GM12875 (cell line): Measurements from ENCODE around the gene BICDL2.
"Not testable (repeated sequence)": the region's sequence is repeated elsewhere in the genome, so short reads cannot be mapped to it uniquely, and the experiment has no call there.

ENCODE experiments used
- H3K4me3 ChIP-seq: one replicate; pipeline ENCODE4 v1.5.1; 2011; ENCODE audit warnings: low read depth, low read length, control low read depth
- TF ChIP-seq, protein P1 (sequence below): IDR thresholded peaks from 2 replicates; pipeline ENCODE4 v1.5.1; 2011; ENCODE audit warnings: low read depth, mild to moderate bottlenecking, control low read depth, inconsistent platforms, low read length, moderate library complexity, borderline replicate concordance; ENCODE audit not compliant: insufficient read depth

Gene BICDL2

DNA sequence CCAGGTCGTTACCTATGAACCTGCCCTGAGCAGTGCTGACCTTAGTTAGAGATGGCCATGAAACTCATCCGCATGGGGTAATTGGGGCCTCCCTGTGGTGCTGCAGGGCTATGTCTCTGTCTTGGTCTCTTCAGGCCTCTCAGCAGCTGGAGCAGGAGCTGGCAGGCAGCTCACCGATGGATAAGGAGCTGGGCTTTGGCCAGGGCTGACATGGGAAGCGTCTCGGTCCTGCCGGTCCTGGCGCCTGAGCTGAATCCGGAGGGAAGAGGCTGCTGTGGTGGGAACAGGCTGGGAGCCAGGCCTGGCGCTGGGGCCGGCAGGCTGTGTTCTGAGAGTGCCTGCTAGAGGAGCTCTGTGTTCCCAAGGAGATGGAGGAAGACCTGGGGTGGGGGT, 38.8 kb upstream of the BICDL2 start:
- TF ChIP-seq, protein P1, sequence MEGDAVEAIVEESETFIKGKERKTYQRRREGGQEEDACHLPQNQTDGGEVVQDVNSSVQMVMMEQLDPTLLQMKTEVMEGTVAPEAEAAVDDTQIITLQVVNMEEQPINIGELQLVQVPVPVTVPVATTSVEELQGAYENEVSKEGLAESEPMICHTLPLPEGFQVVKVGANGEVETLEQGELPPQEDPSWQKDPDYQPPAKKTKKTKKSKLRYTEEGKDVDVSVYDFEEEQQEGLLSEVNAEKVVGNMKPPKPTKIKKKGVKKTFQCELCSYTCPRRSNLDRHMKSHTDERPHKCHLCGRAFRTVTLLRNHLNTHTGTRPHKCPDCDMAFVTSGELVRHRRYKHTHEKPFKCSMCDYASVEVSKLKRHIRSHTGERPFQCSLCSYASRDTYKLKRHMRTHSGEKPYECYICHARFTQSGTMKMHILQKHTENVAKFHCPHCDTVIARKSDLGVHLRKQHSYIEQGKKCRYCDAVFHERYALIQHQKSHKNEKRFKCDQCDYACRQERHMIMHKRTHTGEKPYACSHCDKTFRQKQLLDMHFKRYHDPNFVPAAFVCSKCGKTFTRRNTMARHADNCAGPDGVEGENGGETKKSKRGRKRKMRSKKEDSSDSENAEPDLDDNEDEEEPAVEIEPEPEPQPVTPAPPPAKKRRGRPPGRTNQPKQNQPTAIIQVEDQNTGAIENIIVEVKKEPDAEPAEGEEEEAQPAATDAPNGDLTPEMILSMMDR: no peak
- peak overlapping the region; percentile 26 for H3K4me3 ChIP-seq

DNA sequence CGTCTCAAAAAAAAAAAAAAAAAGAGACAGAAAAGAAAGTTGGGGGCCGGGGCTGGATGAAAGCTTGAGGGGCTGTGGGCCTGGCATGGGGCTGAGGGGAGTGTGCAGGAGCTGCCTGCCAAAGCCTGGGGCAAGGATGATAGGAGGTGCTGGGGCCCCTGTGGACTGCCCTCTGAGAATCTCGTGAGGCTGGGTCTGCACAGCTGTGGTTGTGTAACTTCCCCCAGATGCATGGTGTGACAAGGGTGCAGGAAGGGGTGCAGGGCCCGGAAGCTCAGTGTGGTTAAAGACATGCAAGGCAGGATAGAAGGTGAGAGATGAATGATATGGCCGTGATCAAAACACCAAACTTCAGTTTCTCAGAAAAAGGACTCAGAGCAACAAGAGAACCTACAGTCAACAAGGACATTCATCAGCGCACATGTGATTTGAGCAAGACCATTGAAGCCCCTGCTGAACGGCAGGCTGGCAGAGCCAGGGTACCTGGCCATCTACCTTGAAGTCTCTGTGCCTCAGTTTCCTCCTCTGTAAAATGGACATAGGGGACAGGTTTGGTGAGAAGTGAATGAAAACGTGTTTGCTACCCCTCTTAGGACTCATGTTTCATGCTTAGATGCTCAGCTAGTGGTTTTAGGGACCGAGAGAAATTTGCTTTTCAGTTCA, 38.2 kb upstream of the BICDL2 start:
- TF ChIP-seq, protein P1: no peak
- H3K4me3 ChIP-seq: peak overlapping the region; percentile 26

DNA sequence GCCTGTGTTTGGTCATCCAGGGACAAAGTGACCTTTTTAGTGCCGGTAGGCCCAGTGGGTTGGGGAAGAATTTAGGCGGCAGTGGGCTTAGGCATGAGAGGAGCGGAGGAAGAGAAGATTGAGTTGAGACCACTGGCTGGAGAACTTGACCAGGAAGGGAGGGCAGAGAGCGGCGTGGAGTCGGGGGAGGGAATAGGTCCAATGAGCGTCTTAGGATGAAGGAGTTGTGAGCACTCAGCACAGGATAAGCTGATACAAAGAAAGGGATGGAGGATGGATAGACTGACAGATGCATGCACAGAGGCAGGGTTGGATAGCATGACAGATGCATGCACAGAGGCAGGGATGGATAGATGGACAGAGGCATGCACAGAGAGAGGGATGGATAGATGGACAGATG, 36.7 kb upstream of the BICDL2 start:
- no peak overlapping the region for H3K4me3 ChIP-seq
- TF ChIP-seq, protein P1: no peak

DNA sequence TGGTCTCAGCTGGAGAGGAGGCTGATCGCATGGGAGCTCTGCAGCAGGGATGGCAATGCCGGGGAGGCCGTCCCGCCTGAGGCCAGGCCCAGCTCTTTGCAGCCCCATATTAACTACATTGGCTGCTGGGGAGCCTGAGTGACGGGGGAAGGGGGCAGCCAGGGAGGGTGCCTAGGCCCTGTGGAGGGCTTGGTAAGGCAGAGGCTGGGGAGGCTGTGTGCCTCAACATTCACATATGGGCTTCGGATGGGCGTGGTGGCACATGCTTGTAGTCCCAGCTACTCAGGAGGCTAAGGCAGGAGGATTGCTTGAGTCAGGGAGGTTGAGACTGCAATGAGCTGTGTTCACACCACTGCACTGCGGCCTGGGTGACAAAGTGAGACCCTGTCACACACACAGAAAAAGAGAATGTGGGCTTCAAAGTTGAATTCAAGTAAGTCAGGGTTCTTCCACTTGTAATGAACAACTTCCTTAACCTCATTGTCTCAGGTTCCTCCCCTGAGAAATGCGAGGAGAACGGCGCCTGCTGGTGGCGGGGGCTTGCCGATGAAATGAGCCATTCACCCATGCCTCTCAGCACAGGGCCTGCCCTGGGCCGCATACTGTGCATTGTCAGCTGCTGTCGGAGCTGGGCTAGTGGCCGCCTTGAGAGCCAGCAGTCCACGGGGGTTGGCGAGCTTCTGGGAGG, 36.0 kb upstream of the BICDL2 start:
- TF ChIP-seq, protein P1: peak; percentile 28; the same call in 1 of the 2 replicates
- not testable (repeated sequence) for H3K4me3 ChIP-seq

DNA sequence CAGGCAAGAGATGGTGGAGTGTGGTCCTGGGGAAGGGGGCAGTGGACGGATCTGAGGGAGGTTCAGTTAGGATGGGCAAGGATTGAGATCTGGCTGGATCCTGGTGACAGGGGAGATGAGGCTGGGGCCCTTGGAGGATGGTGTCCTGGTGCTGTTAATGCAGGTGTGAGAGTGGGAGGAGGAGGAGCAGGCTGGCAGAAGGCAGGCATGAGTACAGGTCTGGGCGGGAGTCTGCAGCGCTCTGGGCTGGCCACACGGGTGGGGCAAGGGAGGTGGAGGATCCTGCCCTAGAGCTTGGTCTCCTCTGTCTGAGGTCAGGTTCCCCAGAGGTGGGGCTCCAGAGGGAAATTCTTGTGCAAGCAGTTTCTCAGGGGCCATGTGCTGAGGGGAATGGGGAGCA, 35.4 kb upstream of the BICDL2 start:
- H3K4me3 ChIP-seq: not testable (repeated sequence)

DNA sequence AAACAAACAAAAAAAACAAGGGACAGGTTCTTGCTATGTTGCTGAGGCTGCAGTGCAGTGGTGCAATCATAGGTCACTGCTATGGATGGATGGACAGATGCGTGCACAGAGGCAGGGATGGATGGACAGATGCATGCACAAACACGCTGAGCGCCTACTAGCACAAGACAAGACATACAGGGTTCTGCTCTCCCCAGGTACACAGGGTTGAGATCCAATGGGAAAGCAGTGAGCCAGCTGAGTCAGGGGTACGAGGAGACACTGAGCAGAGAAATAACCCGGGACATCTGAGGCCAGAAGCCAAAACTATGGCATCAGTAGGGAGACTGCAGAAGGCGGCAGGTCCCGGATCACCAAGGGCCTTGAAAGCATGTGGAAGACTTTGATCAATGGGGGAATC, 34.9 kb upstream of the BICDL2 start:
- TF ChIP-seq, protein P1: no peak
- no peak overlapping the region for H3K4me3 ChIP-seq

DNA sequence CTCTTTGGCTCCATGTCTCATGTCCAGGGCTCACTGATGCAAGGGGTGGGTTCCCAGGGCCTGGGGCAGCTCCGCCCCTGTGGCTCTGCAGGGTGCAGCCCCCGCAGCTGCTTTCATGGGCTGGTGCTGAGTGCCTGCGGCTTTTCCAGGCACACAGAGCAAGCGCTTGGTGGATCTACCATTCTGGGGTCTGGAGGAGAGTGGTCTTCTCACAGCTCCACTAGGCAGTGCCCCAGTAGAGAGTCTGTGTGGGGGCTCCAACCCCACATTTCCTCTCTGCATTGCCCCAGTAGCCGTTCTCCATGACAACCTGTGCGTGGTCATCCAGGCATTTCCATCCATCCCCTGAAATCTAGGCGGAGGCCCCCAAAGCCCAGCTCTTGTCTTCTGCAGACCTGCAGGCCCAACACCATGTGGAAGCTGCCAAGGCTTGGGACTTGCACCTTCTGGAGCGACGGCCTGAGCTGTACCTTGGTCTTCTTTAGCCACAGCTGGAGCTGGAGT, 33.9 kb upstream of the BICDL2 start:
- H3K4me3 ChIP-seq: no peak overlapping the region
- TF ChIP-seq, protein P1: no peak

DNA sequence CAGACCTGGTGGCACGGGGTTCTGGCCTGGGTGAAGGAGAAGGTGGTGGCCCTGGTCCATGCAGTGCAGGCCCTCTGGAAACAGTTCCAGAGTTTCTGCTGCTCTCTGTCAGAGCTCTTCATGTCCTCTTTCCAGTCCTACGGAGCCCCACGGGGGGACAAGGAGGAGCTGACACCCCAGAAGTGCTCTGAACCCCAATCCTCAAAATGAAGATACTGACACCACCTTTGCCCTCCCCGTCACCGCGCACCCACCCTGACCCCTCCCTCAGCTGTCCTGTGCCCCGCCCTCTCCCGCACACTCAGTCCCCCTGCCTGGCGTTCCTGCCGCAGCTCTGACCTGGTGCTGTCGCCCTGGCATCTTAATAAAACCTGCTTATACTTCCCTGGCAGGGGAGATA, 32.4 kb upstream of the BICDL2 start:
- not testable (repeated sequence) for H3K4me3 ChIP-seq
